GM21367 (cell line): Measurements from ENCODE around the gene GLI1.

Experiments used
- ATAC-seq: cut with Tn5 transposase; IDR thresholded peaks from one replicate; pipeline ENCODE4 v1.9.1; 2021; ENCODE audit not compliant: unreplicated experiment

The GLI1 gene

DNA sequence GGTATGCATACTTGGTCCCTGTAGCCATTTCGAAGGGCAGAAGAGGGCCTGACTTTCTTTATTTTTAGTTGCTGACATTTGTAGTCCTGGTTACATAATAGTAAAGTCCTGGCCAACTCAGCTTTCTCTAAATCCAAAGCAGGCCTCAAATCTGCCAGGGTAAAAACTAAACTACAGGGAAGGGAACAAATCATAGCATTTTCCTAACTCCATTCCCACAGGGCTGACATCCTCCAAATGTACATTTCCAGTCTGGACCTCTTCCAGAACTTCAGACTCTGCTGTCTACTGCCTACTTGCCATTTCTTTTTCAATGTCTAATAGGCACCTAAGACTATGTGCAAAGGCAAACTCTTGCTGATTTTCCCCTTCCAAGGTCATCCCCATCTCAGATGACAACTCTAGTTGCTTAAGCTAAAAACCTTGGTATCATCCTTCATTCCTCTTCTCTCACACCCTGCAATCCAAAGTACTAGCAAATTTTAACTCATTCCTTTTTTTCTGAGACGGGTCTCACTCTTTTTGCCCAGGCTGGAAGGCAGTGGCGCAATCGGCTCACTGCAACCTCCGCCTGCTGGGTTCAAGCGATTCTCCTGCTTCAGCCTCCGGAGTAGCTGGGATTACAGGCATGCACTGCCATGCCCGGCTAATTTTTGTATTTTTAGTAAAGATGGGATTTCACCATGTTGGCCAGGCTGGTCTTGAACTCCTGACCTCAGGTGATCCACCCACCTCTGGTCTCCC, 58.8 kb downstream of the GLI1 start:
- no peak for ATAC-seq

DNA sequence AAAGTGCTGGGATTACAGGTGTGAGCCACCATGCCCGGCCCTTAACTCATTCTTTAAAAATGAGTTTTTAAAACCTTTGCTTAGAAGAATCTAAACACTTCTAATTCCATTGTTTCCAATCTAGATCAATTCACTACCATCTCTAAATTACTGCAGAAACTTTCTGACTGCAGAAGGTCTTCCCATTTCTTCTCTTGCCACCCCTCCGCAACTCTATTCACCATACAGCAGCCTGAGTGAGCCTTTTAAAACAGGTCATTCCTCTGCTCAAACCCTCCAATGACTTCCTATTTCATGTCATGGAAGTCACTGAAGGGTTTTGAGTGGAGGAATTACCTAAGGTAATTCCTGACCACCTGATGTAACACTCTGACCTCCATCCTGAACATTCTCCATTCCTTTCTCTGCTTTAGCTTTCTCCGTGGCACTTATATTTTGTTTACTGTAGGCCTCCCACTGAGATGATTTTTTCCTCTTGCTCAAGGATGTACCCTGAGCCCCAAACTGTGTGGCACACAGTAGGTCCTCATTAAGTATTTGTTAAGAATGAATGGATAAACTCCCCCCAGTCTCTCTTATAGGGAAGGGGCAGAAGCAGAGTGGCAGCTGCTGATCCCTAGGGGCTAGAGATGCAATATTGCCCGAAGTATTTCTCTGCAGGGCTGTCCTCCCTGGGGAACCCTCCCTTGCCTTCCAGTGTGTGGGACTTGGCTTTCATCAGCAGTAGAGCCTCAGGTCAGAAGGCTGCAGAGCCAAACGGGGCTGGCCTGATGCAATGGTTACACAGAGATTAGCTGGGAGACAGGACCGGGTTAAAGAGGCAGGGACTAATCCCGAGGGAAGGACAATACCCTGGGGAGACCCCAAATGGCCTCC, 59.6 kb downstream of the GLI1 start:
- ATAC-seq = no peak

DNA sequence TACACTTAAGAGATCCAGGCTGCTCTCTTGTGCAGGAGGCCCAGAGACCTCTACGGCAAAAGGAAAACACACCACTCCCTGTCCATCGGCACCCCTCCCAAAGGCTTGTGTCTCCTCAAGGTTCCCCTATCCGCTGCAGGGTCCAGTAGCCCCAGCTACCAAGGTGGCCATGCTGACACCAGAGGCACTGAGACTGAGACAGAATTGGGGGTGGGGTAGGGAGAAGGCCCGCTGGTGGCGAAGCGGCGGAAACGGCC, 60.1 kb downstream of the GLI1 start:
- no peak for ATAC-seq

DNA sequence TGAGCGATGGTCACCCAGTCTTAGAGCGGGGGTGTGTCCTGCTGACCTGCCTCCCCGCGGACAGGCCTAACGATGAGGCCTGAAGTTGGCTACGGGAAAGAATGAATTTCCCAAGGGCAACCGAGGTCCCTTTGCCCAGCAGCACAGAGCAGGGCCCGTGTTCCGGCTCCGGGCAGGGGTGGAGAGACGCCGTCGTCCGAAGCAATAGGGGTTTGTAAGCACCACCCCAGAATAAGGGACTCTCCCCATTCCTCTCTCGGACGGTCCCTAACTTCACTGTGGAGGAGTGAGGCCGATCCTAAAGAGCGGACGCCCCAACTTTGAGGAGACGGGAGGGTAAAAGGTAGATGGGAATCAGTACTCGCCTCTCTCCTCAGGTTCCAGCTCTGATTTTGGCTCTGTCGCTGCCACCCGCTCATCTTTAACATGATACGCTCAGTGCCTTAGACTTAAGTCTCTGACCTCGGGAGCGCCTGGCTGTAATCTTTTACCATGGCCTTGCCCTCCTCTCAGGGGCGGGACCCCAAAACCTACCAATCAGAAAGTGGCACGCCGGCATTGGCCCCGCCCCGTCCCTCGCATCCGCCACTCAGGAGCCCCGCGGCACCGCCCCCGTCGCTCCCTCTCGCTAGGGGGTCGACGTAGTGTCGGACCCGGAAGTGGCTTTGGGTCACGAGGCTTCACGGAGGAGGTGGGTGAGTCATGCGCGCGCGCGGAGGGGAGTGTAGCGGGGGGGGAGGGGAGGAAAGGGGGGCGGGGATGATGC, 60.7 kb downstream of the GLI1 start, which contains the start of gene DDIT3:
Gene DDIT3 (minus strand): TSS at position 462 of the 766 bp plus-strand sequence. CDS start 3,108 bp downstream, outside the sequence.
- ATAC-seq = peak; percentile 46

DNA sequence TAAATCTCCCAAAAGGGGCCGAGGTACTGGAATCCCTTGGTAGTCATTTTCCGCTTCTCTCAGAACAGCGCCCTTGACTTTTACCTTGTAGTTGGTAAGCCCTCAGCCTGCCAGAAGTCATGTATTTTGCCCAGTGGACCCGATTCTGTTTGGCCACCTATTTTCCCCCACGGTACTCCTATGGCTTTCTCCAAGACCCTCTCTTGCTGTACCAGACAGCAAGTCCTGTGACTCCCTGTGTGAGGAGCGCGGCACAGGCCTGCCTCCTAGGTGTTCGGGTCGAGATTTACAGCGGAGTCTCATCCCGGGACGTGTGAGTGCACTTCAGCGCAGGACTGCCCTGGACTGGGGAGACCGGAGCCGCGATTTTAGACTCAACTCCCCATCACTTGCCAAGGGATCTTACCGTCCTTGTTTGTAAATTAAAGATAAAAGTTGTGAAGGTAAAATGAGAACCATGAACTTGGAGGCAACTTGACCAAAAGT, 62.0 kb downstream of the GLI1 start:
- ATAC-seq = no peak
